GM21367 (cell line): ENCODE data around the gene PPARD.
"Not testable (repeated sequence)": the region's sequence is repeated elsewhere in the genome, so short reads cannot be mapped to it uniquely, and the experiment has no call there.

Source experiments
- ATAC-seq: cut with Tn5 transposase; IDR thresholded peaks from one replicate; pipeline ENCODE4 v1.9.1; 2021; ENCODE audit not compliant: unreplicated experiment

Gene PPARD

DNA sequence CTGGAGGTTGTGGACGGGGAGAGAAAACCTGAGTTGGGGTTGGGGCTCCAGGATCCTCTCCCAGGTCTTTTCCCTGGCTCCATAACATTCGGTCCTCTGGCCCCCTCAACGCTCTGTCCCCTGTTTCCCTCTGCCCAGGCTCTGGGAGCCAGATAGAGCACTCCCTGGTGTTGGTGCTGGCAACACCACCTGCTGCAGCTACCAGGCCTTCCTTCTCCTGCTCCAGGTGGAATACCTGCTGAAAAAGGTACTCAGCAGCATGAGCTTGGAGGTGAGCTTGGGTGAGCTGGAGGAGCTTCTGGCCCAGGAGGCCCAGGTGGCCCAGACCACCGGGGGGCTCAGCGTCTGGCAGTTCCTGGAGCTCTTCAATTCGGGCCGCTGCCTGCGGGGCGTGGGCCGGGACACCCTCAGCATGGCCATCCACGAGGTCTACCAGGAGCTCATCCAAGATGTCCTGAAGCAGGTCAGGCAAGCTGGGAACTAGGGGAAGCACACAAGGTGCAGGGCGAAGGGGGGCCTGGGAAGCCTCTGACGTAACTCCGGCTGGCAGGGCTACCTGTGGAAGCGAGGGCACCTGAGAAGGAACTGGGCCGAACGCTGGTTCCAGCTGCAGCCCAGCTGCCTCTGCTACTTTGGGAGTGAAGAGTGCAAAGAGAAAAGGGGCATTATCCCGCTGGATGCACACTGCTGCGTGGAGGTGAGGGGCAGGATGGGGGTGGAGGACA is 30.1 kb upstream of the PPARD start:
- ATAC-seq = no peak

DNA sequence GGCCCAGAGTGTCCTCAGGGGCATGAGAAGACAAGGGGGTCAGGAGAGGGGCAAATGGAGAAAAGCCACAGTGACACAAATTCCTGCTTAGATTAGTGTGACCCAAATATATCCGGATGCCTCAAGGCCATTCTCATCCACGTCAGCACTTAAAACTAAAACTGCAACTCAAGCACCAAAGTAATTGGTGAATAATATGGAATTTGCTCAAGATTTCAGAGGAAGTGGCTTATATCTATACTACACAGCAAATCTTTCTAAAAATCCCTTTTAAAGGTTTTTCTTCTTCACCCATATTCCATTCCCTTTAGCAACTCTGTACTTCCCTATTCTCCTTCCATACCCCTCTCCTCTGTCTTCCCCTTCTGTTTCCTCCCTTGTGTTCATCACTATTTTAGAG is 29.6 kb upstream of the PPARD start:
- no peak for ATAC-seq

GRCh38 chr6:35317483-35318195 is 24.7 kb upstream of the PPARD start:
- no peak for ATAC-seq

DNA sequence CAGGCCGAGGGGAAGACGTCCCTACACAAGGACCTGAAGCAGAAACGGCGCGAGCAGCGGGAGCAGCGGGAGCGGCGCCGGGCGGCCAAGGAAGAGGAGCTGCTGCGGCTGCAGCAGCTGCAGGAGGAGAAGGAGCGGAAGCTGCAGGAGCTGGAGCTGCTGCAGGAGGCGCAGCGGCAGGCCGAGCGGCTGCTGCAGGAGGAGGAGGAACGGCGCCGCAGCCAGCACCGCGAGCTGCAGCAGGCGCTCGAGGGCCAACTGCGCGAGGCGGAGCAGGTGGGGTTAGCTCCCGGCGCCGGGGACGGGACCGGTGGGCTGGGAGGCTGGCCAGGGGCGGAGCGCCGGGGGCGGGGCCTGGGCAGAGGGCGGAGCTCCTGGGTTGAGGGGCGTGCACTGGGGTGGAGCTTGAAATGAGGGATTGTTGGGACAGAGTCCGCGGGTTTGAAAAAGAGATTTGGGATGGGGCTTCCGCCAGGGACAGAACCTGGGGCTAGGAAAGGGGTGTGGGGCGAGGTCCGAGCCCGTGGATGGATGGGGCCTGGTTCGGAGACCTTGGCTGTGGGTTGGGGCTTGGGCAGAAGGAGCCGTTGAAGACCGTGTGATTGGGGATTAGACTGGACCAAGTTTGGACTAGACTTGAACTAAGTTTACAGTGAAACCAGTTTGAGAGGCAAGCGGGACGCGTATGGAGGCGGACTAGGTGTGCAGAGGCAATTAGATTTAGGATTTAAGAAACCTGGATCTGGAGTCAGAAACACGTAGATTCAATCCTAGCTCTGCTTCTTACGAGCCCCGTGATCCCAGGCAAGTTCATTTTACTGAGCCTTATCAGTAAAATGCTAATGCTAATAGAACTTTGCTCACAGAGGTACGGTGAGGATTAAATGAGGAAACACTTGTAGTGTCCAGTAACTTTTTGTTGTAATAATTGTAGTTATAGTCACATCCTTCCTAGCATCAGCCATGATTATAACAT is 23.9 kb upstream of the PPARD start:
- ATAC-seq = no peak

DNA sequence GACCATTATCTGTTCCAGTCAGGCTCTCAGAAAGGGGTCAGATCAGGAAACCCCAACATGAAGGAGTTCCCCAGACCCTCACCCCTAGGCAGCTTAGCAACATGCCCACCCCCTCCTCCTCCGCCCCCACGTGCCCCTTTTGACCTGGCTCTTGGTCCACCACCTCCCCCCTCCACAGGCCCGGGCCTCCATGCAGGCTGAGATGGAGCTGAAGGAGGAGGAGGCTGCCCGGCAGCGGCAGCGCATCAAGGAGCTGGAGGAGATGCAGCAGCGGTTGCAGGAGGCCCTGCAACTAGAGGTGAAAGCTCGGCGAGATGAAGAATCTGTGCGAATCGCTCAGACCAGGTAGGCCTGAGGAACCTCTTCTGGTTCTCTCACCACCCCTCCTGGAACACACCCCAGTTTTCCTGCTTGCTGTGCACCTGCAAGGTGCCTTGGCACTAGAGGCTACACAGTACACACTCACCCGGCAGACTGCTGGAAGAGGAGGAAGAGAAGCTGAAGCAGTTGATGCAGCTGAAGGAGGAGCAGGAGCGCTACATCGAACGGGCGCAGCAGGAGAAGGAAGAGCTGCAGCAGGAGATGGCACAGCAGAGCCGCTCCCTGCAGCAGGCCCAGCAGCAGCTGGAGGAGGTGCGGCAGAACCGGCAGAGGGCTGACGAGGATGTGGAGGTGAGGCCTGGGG is 22.9 kb upstream of the PPARD start:
- ATAC-seq = no peak

GRCh38 chr6:35320031-35320410 is 22.3 kb upstream of the PPARD start:
- ATAC-seq = no peak

GRCh38 chr6:35321091-35321490 is 21.3 kb upstream of the PPARD start:
- ATAC-seq = no peak

- ATAC-seq = no peak
Observed at GRCh38 chr6:35327349-35328027, 14.9 kb upstream of the PPARD start.

DNA sequence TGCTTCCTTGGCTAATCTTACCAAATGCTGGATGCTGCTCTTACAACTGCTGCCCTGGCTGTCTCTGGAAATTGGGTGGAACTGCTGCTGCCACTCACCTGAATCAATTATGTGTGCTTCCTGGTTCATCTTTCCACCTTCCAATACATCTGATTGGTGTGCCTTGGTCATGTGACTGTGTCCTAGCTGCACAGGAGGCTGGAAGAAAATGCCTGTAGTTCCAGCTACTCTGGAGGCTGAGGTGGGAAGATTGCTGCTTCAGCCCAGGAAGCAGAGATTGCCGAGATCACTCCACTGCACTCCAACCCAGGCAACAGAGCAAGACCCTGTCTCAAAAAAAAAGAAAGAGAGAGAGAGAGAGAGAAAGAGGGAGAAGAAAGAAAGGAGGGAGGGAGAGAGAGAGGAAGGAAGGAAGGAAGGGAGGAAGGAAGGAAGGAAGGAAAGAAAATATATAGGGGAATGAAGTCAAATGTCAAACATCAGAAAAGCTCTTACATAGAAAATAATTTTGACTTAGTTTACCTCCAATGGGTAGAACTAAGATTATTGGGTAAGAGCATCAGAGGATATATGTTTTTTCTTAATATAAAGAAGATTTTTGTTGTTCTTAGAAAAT is 14.1 kb upstream of the PPARD start:
- no peak for ATAC-seq

- ATAC-seq = not testable (repeated sequence)
Observed at GRCh38 chr6:35328965-35329364, 13.4 kb upstream of the PPARD start.

DNA sequence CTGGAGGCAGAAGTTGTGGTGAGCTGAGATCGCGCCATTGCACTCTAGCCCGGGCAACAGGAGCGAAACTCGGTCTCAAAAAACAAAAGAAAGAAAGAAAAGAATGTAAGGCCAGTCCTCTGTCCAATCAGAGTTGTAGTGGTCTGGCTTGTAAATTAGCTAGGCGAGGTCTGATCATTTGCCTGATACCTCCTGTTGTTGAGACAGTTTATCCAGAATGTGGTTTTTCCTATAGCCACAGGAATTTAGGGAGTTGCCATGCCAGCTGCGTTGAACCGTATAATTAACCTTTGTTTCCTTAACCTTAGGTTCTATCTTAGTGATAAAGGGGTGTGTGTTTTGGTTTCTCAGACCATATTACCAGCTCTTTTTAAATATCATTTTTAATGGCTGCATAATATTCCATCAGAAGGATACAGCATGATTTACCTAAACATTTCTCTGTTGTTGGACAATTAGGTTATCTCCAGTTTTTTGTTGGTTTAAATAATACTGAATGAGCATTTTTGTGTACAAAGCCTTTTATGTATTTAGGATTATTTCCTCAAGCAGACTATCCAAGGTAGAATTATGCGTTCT is 11.7 kb upstream of the PPARD start:
- no peak for ATAC-seq

DNA sequence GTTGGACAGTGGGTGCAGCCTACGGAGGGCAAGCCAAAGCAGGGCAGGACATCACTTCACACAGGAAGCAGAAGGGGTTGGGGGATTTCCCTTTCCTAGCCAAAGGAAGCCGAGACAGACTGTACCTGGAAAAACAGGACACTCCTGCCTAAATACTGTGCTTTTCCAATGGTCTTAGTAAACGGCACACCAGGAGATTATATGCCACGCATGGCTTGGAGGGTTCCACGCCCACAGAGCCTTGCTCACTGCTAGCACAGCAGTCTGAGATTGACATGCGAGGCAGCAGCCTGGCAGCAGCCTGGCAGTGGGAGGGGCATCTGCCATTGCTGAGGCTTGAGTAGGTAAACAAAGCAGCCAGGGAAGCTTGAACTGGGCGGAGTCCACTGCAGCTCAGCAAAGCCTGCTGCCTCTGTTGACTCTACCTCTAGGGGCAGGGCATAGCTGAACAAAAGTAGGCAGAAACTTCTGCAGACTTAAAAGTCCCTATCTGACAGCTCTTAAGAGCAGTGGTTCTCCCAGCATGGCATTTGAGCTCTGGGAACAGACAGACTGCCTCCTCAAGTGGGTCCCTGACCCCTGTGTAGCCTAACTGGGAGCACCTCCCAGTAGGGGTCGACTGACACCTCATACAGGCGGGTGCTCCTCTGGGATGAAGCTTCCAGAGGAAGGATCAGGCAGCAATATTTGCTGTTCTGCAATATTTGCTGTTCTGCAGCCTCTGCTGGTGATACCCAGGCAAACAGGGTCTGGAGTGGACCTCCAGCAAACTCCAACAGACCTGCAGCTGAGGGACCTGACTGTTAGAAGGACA is 10.1 kb upstream of the PPARD start:
- not testable (repeated sequence) for ATAC-seq

DNA sequence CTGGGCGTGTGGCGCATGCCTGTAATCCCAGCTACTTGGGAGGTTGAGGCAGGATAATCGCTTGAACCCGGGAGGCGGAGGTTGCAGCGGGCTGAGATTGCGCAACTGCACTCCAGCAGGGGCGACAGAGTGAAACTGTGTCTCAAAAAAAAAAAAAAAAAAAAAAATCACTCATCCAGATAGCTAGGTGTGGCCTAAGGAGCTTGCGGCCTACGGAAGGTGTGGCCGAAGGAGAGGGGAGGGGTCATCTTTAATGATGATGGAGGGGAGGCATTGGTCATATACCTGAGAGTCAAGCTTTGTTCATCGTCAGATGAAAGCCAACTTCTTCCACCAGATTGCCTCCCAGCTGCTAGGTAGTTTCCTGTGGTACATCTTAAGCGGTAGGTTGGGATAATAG is 801 bp upstream of the PPARD start:
- no peak for ATAC-seq

DNA sequence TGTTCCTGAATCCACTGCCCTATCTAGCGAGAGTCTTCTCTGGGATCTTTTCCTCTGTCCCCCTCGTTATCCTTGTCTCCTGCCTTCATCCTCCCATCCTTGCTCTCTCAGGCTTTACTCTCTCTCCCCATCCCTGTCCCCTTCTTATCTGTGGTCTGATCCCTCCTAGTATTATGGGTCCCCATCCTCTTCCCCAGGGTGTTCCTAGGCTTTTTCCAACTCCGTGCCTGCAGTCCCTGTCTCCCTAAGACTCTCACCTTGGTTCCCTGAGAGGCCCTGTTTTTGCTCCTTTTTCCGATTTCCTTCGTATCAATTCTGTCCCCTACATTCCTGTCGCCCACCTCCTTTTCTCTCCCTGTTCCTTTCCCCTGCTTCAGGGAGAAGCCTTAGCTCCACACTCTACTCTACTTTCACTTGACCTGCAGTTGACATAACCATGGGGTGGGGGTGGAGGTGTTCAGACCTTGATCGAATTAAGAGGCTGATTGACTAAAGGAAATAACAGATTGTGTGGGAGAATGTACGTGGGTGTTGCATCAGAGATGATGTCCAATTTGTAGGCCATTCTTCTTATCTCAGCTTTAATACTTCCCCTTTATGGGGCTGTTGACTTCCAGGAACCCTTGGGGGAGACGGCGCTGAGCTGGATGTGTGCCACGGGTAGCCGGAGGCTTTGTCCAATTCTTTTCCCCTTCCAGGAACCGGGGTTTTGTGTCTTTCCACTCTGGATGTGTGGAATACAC is 905 bp downstream of the PPARD start:
- ATAC-seq = no peak

GRCh38 chr6:35343835-35344550 is 1.6 kb downstream of the PPARD start:
- no peak for ATAC-seq

- ATAC-seq = no peak
Observed at GRCh38 chr6:35351422-35351821, 9.1 kb downstream of the PPARD start.

- ATAC-seq = no peak
Observed at GRCh38 chr6:35352735-35353134, 10.4 kb downstream of the PPARD start.
